GM06990 (cell line): ENCODE results near the gene ATG4B.

ENCODE experiments used
- DNase-seq: peaks from one replicate; pipeline ENCODE4 v3.0.0-alpha.2; 2011; ENCODE audit not compliant: insufficient read length; ENCODE audit errors: extremely low read depth
- H3K27me3 ChIP-seq: replicated peaks from 2 replicates; pipeline ENCODE4 v1.6.0; 2011; ENCODE audit warnings: low read length; ENCODE audit not compliant: control insufficient read depth, insufficient read depth
- H3K36me3 ChIP-seq: 2 replicates; pipeline ENCODE4 v1.5.1; 2011; ENCODE audit warnings: low read length; ENCODE audit not compliant: control insufficient read depth, insufficient read depth
- H3K4me3 ChIP-seq: replicated peaks from 2 replicates; pipeline ENCODE4 v1.5.1; 2011; ENCODE audit warnings: low read depth, mild to moderate bottlenecking, control low read depth, low read length
- TF ChIP-seq, protein P1 (sequence below): IDR thresholded peaks from 2 replicates; pipeline ENCODE4 v1.5.1; 2011; ENCODE audit warnings: low read length, control low read depth, mild to moderate bottlenecking, inconsistent platforms; ENCODE audit not compliant: insufficient read depth, poor library complexity, severe bottlenecking

The ATG4B gene

DNA sequence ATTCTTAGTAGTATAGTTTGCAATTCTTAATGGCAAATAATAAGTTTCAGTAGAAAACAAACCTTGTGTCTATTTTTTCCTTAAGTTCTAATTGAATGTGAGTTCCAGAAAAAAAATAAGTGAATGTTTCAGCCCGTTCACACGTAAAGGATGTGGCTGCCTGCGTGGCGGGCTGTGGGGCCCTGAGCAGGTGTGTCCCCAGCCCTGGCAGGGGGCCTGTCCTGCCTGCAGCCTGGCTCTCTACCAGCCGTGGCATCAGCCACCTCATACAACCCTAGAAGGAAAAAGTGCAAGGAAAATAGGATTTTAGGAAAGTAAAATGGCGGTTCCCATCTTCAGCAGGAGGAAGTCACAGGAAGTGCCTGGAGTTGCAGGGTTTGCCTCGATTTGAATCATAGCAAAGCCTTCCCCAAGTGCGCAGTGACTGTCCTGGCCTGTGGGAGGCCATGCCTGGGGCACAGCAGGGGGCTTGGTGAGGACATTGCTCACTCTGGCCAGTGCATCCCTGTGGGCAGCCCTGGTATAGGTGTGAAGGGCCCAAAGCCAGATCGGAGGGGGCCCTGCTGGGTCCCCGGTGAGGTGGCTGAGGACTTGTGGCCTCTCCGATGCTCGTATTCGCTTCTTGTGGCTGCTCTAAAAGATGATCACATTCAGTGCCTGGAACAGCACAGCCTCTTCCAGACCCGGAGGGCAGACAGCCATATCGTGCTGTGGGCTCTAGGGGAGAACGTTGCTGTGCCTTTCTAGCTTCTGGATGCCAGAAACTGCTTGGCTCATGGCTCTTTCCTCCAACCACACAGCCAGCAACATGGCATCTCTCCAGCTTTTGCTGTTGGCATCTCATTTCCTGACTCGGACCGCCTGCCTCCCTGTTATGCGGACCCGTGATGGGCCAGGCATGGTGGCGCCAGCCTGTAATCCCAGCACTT, 36.6 kb downstream of the ATG4B start:
- TF ChIP-seq, protein P1, sequence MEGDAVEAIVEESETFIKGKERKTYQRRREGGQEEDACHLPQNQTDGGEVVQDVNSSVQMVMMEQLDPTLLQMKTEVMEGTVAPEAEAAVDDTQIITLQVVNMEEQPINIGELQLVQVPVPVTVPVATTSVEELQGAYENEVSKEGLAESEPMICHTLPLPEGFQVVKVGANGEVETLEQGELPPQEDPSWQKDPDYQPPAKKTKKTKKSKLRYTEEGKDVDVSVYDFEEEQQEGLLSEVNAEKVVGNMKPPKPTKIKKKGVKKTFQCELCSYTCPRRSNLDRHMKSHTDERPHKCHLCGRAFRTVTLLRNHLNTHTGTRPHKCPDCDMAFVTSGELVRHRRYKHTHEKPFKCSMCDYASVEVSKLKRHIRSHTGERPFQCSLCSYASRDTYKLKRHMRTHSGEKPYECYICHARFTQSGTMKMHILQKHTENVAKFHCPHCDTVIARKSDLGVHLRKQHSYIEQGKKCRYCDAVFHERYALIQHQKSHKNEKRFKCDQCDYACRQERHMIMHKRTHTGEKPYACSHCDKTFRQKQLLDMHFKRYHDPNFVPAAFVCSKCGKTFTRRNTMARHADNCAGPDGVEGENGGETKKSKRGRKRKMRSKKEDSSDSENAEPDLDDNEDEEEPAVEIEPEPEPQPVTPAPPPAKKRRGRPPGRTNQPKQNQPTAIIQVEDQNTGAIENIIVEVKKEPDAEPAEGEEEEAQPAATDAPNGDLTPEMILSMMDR: no peak
- peaks cover 47% of the 10 kb centered on the region for H3K36me3 ChIP-seq
- H3K27me3 ChIP-seq: no peaks in the 10 kb centered on the region
- no peak overlapping the region for H3K4me3 ChIP-seq
- no peak for DNase-seq

DNA sequence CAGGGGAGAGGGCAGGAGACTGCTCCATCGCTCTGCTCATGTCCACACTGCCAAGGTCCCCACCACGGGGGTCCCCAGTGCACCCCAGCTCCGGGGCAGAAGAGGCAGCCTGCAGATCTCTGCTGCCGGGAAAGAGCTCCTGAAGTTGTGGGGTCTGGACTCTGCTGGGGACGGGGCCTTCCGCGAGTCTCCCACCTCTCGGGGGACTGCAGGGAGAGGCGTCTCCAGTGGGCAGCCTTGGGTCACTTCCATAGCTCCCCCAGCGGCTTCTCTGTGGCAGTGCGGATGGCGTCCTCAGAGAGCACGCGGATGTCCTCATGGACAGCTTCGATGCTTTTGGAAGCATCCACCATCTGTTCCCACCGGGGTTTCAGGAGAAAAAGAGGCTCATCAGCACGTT, 38.4 kb downstream of the ATG4B start:
- TF ChIP-seq, protein P1: no peak
- H3K4me3 ChIP-seq: no peak overlapping the region
- peaks cover 41% of the 10 kb centered on the region for H3K36me3 ChIP-seq
- H3K27me3 ChIP-seq: no peaks in the 10 kb centered on the region
- no peak for DNase-seq

DNA sequence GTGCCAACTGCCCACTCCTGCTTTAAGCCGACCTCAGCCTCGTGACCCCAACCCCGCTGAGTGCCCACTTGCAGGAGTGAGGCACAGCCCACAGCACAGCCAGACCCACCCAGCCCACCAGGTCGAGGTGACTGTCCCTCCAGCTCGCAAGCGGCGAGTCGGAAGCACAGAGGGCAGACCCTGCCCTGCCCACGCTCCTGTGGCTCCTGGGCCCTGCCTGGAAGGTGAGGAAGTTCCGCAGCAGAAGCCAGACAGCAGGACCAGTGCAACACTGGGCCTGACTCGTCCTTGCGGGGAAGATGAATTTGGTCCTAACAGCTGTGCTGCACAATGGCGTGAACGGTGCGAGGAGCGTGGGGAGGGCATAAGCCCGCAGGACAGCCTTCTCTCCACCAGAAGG, 39.2 kb downstream of the ATG4B start:
- Histone ChIP-seq H3K27me3 (no peaks in the 10 kb centered on the region), H3K36me3 (peaks cover 37% of the 10 kb centered on the region), H3K4me3 (no peak overlapping the region)
- TF ChIP-seq, protein P1: no peak
- DNase-seq: no peak

DNA sequence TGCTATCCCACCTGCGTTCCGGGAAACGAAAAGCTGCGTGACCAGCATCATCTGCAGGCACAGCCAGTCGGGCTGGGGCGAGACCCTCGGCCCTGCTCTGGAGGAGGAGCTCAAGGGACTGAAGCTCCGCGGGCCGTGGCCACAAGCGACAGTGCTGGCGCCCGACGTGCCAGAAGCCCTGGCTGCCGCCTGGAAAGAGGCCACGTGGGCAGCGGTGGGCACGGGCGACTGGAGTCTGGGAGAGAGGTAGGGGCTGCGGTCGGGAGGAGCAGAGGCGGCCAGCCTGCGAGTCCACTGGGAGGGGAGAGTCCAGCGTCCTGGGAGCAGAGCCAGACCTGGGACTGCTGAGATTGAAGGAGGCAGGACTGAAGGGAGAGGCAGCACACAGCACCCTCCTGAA, 39.9 kb downstream of the ATG4B start:
- Histone ChIP-seq H3K27me3 (no peaks in the 10 kb centered on the region), H3K36me3 (peaks cover 33% of the 10 kb centered on the region), H3K4me3 (no peak overlapping the region)
- no peak for DNase-seq
- TF ChIP-seq, protein P1: no peak

DNA sequence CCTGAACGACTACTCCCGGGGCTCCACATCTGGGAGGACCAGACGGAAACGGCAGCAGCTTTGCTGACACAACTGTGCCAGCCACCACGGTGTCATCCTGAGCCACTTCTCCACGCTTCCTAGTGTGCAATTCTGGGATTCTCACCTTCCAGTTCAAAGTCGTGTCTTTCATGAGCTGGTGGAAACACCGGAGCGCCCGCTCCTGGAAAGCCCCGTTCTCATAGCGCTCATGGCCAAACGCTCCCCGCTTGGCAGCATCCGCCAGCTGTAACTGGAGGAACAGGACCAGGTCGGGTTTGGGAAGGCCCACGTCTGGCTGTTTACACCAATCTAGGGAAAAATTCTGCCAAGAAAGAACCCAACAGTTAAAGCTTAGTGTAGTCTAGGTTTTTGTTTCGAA, 40.8 kb downstream of the ATG4B start:
- Histone ChIP-seq H3K4me3 (no peak overlapping the region), H3K27me3 (no peaks in the 10 kb centered on the region), H3K36me3 (peaks cover 33% of the 10 kb centered on the region)
- no peak for DNase-seq
- TF ChIP-seq, protein P1: no peak
